RWPE1 (cell line): ENCODE results near the gene EMID1.

ENCODE experiments used
- CTCF ChIA-PET: fragments of 350-600 bp; sonication (Branson Sonifier 250); formaldehyde crosslinking; extraction: SDS; loops from one replicate; lab custom pipeline; 2021; lab: Yijun Ruan, JAX
- POLR2A ChIA-PET: fragments of 400-600 bp; formaldehyde crosslinking; extraction: SDS; loops from one replicate; lab custom pipeline; 2020; ENCODE audit warnings: antibody characterized with exemption; ENCODE audit not compliant: low non-redundant PET; lab: Yijun Ruan, JAX
- DNase-seq: peaks from one replicate; pipeline ENCODE4 v3.0.0; 2012; ENCODE audit warnings: low spot score
- H3K27ac ChIP-seq: fragments of 450-650 bp; 2 replicates; pipeline ENCODE4 v1.5.1; 2017
- CTCF ChIP-seq: fragments of 450-650 bp; conservative IDR thresholded peaks from 2 replicates; pipeline ENCODE4 v1.5.1; 2017; ENCODE audit warnings: low read depth, mild to moderate bottlenecking

Gene EMID1

GRCh38 chr22:29208879-29209623, 3.4 kb downstream of the EMID1 start:
- no peak overlapping the region for H3K27ac ChIP-seq
- no peak for DNase-seq
- CTCF ChIA-PET, result interaction anchor here (0.6 kb wide), 1 partner anchor 523 kb away, joined by 3 read pairs; no protein-coding TSS in a partner anchor
- no peak for TF ChIP-seq CTCF
- POLR2A ChIA-PET, result no interaction called here

- ChIA-PET POLR2A (no interaction called here), CTCF (interaction anchor here (0.6 kb wide), 1 partner anchor 523 kb away, joined by 3 read pairs; no protein-coding TSS in a partner anchor)
- H3K27ac ChIP-seq, result no peak overlapping the region
- TF ChIP-seq CTCF, result no peak
- DNase-seq, result no peak
Measured at GRCh38 chr22:29209624-29209929, 3.9 kb downstream of the EMID1 start.

GRCh38 chr22:29211066-29211465, 5.4 kb downstream of the EMID1 start:
- ChIA-PET CTCF (interaction anchor here (0.6 kb wide), 1 partner anchor 8 kb away, joined by 3 read pairs; no protein-coding TSS in a partner anchor), POLR2A (interaction anchor here (0.5 kb wide), 1 partner anchor 74 kb away, joined by 3 read pairs; no protein-coding TSS in a partner anchor)
- no peak for DNase-seq
- no peak overlapping the region for H3K27ac ChIP-seq
- TF ChIP-seq CTCF, result no peak

GRCh38 chr22:29211466-29211865, 5.8 kb downstream of the EMID1 start:
- no peak overlapping the region for H3K27ac ChIP-seq
- no peak for DNase-seq
- ChIA-PET CTCF (interaction anchor here (0.6 kb wide), 1 partner anchor 8 kb away, joined by 3 read pairs; no protein-coding TSS in a partner anchor), POLR2A (no interaction called here)
- no peak for TF ChIP-seq CTCF

GRCh38 chr22:29212743-29213142, 7.0 kb downstream of the EMID1 start:
- POLR2A ChIA-PET, result no interaction called here
- CTCF ChIA-PET, result interaction anchor here (0.6 kb wide), 1 partner anchor 10 kb away, joined by 5 read pairs; no protein-coding TSS in a partner anchor
- DNase-seq, result no peak

GRCh38 chr22:29213493-29213892, 7.8 kb downstream of the EMID1 start:
- ChIA-PET CTCF (no interaction called here), POLR2A (no interaction called here)
- TF ChIP-seq CTCF, result no peak
- DNase-seq, result no peak
- H3K27ac ChIP-seq, result no peak overlapping the region

More at GRCh38 chr22:29212743-29213142, 7.0 kb downstream of the EMID1 start:
- no peak for TF ChIP-seq CTCF
- no peak overlapping the region for H3K27ac ChIP-seq
